Stimulated activated CD8-positive, alpha-beta memory T cell treated with anti-CD3 and anti-CD28 coated beads, Interleukin-2, amount 100 ng/mL, for 48 hours (primary cell): ENCODE data around the gene SLAMF1.

Source experiments
- DNase-seq, 2 donors: peaks; one replicate each; pipeline ENCODE4 v3.0.0-alpha.2; 2020; ENCODE audit warnings: low read depth in 2 of 2

Gene SLAMF1

GRCh38 chr1:160640359-160641123, 6.3 kb downstream of the SLAMF1 start:
- no peak for DNase-seq

GRCh38 chr1:160639652-160640051, 7.2 kb downstream of the SLAMF1 start:
- no peak for DNase-seq

- no peak for DNase-seq
Measured at GRCh38 chr1:160638926-160639325, 7.9 kb downstream of the SLAMF1 start.

- DNase-seq = no peak
Measured at GRCh38 chr1:160638540-160638857, 8.3 kb downstream of the SLAMF1 start.

GRCh38 chr1:160637821-160638539, 8.9 kb downstream of the SLAMF1 start:
- DNase-seq = no peak

- DNase-seq = no peak
Measured at GRCh38 chr1:160637065-160637464, 9.8 kb downstream of the SLAMF1 start.

- DNase-seq = no peak
Measured at GRCh38 chr1:160636547-160636946, 10.3 kb downstream of the SLAMF1 start.

- DNase-seq = no peak
Measured at GRCh38 chr1:160636076-160636475, 10.8 kb downstream of the SLAMF1 start.

- DNase-seq = no peak
Measured at GRCh38 chr1:160634543-160635491, 12.0 kb downstream of the SLAMF1 start.

GRCh38 chr1:160633330-160633903, 13.4 kb downstream of the SLAMF1 start:
- DNase-seq = no peak

- no peak for DNase-seq
Measured at GRCh38 chr1:160631983-160632625, 14.7 kb downstream of the SLAMF1 start.

- no peak for DNase-seq
Measured at GRCh38 chr1:160630523-160631451, 16.1 kb downstream of the SLAMF1 start.

- no peak for DNase-seq
Measured at GRCh38 chr1:160629286-160630210, 17.3 kb downstream of the SLAMF1 start.

- DNase-seq = no peak
Measured at GRCh38 chr1:160628799-160629263, 18.0 kb downstream of the SLAMF1 start.

GRCh38 chr1:160627677-160628289, 19.1 kb downstream of the SLAMF1 start:
- peak in 1 of 2 donors; percentile 68 for DNase-seq

GRCh38 chr1:160626509-160627342, 20.1 kb downstream of the SLAMF1 start:
- no peak for DNase-seq

GRCh38 chr1:160625725-160626498, 20.9 kb downstream of the SLAMF1 start:
- peak in 1 of 2 donors; percentile 59 for DNase-seq
